Loucy (cell line): Measurements from ENCODE around the gene ASB11.

Experiments
- CTCF ChIP-seq: fragments of 200-600 bp; sonication (generic); conservative IDR thresholded peaks from 2 replicates; pipeline ENCODE4 v1.5.1; 2014; ENCODE audit warnings: mild to moderate bottlenecking, antibody characterized with exemption, low read length
- EZH2phosphoT487 ChIP-seq: fragments of 200-600 bp; IDR thresholded peaks from 2 replicates; pipeline ENCODE4 v1.6.1; 2018; ENCODE audit warnings: antibody characterized with exemption, mild to moderate bottlenecking, moderate library complexity, borderline replicate concordance

DNA sequence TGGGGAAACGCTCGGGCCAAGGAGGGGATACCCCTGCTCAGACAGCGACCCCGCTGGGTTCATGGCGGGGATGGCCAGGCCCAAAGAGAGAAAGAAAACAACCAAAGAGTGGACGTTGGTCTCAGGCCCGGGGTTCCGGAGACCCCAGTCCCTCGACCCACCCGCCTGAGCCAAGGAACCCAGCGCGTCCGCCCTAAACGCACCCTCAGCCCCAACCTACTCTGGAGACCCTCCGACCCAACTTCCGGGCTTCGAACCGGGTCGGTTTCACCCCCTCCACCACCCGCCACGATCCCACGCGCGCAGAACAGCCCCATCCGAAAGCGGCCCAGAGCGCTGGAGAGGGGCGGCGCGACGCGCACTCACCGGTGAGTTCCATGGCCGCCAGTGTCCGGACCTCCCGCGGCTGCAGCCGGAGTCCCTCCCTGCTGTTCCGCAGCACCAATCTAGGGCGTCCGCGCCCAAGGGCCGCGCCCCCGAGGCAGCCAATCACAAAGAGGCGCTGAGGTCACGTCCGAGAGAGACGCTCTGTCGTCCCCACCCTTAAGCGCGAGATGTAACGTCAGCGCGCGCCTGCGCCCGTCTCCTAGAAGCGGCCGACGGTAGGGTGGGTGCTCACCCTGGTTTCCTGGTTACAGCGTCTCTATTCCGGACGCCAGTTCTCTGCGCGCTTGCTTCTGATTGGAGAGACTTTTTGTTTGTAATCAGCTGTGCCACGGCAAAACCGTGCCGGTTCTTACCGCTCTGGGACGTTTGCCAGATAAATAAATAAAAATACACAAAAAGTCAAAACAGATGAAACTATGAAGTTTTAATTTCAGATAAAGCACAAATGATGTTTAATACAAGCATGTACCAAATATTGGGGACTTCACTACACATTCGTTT is 19.9 kb upstream of the ASB11 start, which contains the start of gene PIGA:
- TF ChIP-seq EZH2phosphoT487: no peak
- no peak for TF ChIP-seq CTCF
